Psoas muscle (tissue), 8 donors: ENCODE results near the gene TAOK3. TPM values are rescaled to one million over a fixed set of nuclear protein-coding genes. Genes with fewer than 3 reads are reported as not detected.

Experiments used
- ATAC-seq, 4 donors: fragments of 200-7000 bp; cut with Tn5 transposase; one replicate each; pipeline ENCODE4 v1.9.1; 2020; ENCODE audit warnings: moderate library complexity in 3 of 4, mild to moderate bottlenecking in 2 of 4
- DNase-seq, 2 donors: peaks; one replicate each; pipeline ENCODE4 v3.0.0-alpha.2; 2020
- H3K27ac ChIP-seq: fragments of 200-600 bp; one replicate; pipeline ENCODE4 v1.8.0; 2022
- H3K27me3 ChIP-seq, 3 donors: fragments of 200-600 bp in 1 of 3; one replicate each; pipeline versions ENCODE4 v1.6.1 to v1.8.0; 2013 to 2022; ENCODE audit warnings: low read length in 2 of 3, mild to moderate bottlenecking in 2 of 3, moderate library complexity in 1 of 3; ENCODE audit not compliant: insufficient read depth in 3 of 3
- H3K36me3 ChIP-seq, 2 donors: fragments of 200-600 bp in 1 of 2; one replicate each; pipeline versions ENCODE4 v1.6.1 to v1.8.0; 2013 to 2022; ENCODE audit warnings: low read depth in 1 of 2, mild to moderate bottlenecking in 1 of 2, moderate library complexity in 1 of 2; ENCODE audit not compliant: insufficient read depth in 1 of 2
- H3K4me1 ChIP-seq: fragments of 200-600 bp; one replicate; pipeline ENCODE4 v1.8.0; 2022
- H3K4me3 ChIP-seq: fragments of 200-600 bp; one replicate; pipeline ENCODE4 v1.8.0; 2022; ENCODE audit warnings: mild to moderate bottlenecking
- H3K9me3 ChIP-seq: fragments of 200-600 bp; one replicate; pipeline ENCODE4 v1.8.0; 2022
- WGBS, 3 donors: extraction: QIAGEN DNeasy Blood & Tissue Kit; methylation state at CpG; one replicate each; pipeline versions ENCODE4 v1.1.6 to v1.1.7; 2013; 5-methylcytosine and 5-hydroxymethylcytosine counted together
- intact Hi-C, 2 donors: fragments of 100-400 bp; cut with DNase I; formaldehyde crosslinking; loops; one replicate each; pipeline versions ENCODE4 v1.11.0 to v1.14.2; 2022
- polyA plus RNA-seq, 3 donors: library from polyadenylated mRNA; stranded (reverse); fragments of 200-250 nt; gene quantifications; one replicate each; pipeline ENCODE4 v1.2.3, GENCODE V29; 2013
- total RNA-seq, 4 donors: library from RNA; stranded (reverse); fragmentation: NEBNext Ultra II Directional in 2 of 4; extraction: Animal tissue kit (Norgen Biotek cat#: 25700) in 2 of 4; gene quantifications; one replicate each; pipeline versions ENCODE4 v1.2.1 to v1.2.4, GENCODE V29; 2021 to 2023
- TF ChIP-seq, protein P1 (sequence below): fragments of 200-600 bp; IDR thresholded peaks from one replicate; pipeline ENCODE4 v1.8.0; 2022; ENCODE audit warnings: antibody characterized with exemption
- donor health status: healthy with polysubstance abuse.
- donor health status: DM: no; HTN: no; CAD: no; lungs with moderate emphysema.
- donor health status: Bipolar disorder and iron deficiency.
- donor health status: healthy.
- donor health status: DM: yes; HTN: yes; CAD: no.
- donor health status: DM: no; HTN: no; CAD: no.
- donor health status: DM: no; HTN: no; CAD: no.
- donor health status: DM: yes; HTN: yes; CAD: no.

The TAOK3 gene
- total and polyA plus RNA-seq, 7 donors, result 6.5 to 22.2 (median 18.2) TPM

DNA sequence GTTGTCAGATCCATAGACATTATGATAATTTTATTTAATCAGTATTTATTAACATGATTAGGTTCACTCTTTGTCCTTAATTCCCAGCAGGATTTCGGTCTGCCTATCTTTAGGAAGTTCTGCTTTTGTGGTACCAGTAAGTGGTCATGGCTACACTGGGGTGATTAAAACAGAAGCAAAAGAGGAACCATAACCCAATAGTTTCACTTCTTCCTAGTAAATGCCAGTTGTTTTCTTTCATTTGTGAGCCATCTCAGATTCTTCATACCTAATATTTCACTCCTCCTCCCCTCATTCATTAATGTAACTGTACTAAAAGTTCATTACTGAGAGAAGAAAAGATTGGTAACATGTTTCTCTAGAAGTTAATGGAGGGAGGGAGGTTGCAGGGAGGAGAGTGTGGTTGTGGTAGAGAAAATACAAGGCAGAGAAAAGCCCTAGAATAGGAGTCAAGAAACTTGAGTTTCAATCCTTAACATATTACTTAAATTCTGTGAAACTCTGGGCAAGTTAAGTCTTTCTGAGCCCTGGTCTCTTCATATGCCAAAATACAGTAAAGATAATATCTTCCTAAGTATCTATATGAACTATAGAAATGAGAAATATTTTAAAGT lies 135.5 kb downstream of the TAOK3 start:
- TF ChIP-seq, protein P1, sequence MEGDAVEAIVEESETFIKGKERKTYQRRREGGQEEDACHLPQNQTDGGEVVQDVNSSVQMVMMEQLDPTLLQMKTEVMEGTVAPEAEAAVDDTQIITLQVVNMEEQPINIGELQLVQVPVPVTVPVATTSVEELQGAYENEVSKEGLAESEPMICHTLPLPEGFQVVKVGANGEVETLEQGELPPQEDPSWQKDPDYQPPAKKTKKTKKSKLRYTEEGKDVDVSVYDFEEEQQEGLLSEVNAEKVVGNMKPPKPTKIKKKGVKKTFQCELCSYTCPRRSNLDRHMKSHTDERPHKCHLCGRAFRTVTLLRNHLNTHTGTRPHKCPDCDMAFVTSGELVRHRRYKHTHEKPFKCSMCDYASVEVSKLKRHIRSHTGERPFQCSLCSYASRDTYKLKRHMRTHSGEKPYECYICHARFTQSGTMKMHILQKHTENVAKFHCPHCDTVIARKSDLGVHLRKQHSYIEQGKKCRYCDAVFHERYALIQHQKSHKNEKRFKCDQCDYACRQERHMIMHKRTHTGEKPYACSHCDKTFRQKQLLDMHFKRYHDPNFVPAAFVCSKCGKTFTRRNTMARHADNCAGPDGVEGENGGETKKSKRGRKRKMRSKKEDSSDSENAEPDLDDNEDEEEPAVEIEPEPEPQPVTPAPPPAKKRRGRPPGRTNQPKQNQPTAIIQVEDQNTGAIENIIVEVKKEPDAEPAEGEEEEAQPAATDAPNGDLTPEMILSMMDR, result no peak
- peaks cover 2 to 50% of the 10 kb centered on the region in 2 donors for H3K36me3 ChIP-seq
- no peaks in the 10 kb centered on the region for H3K27me3 ChIP-seq
- WGBS, 3 donors, result 80 to 89% (median 85%) methylated on average over 1 of the region's 1 CpG
- no peaks in the 10 kb centered on the region for H3K4me1 ChIP-seq
- intact Hi-C loops, result no loop called here
- DNase-seq (no peak), ATAC-seq (no peak)
- H3K27ac ChIP-seq, result no peak overlapping the region
- H3K9me3 ChIP-seq, result no peaks in the 10 kb centered on the region
- no peak overlapping the region for H3K4me3 ChIP-seq

DNA sequence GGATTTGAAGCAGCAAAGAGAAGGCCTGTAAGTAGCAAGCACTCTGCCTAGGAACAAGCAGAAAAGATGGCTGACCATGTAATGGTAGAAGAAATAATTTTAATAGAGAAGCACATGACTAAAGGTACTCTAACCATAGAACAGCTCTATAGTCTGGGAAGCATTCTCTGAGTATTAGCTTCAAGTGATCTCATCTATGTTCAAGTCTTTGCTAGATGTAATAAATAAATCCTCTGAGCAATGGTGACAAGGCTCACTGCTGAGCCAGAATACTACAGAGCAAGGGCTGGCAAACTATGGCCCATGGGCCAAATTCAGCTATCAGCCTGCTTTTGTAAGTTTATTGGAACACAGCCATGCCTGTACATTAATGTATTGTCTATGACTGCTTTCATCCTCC lies 152.0 kb downstream of the TAOK3 start:
- DNase-seq, result no peak
- Histone ChIP-seq H3K27me3 (no peaks in the 10 kb centered on the region), H3K27ac (no peak overlapping the region), H3K9me3 (no peaks in the 10 kb centered on the region), H3K4me1 (no peaks in the 10 kb centered on the region), H3K36me3 (peaks cover 2% of the 10 kb centered on the region in 2 donors), H3K4me3 (no peak overlapping the region)
- intact Hi-C loops, result no loop called here
- TF ChIP-seq, protein P1, result no peak
- no peak for ATAC-seq

DNA sequence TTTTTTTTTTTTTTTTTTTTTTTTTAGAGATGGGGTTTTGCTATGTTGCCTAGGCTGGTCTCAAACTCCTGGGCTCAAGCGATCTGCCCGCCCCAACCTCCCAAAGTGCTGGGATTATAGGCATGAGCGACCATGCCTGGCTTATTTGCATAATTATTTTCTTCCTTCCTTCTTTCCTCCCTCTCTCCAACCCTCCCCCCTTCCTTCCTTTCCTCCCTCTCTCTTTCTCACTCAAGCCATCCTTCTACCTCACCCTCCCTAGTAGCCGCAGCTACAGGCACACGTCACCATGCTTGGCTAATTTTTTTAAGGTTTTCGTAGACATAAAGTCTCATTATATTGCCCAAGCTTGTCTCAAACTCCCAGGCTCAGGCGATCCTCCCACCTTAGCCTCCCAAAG lies 152.9 kb downstream of the TAOK3 start:
- intact Hi-C loops, result no loop called here
- ATAC-seq, result no peak
- WGBS, 3 donors, result 90 to 92% (median 91%) methylated on average over 7 of the region's 7 CpGs

DNA sequence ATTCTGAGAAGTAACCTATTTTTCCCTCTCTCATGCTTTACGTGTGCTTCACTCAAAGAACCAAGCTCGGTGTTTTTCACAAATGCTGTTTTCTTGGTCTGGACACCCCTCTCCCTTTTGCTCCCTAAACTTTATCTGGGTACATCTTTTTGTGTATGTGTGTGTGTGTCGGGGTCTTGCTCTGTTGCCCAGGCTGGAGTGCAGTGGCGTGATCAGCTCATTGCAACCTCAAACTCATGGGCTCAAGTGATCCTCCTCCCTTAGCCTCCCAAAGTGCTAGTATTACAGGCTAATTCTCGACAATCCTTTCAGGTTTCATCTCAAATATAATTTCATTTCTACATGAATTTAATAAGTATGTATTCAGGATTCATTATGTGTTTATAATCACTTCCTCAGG lies 153.6 kb downstream of the TAOK3 start:
- DNase-seq, result no peak
- Histone ChIP-seq H3K27me3 (no peaks in the 10 kb centered on the region), H3K9me3 (no peaks in the 10 kb centered on the region), H3K4me1 (no peaks in the 10 kb centered on the region), H3K4me3 (no peak overlapping the region), H3K27ac (no peak overlapping the region), H3K36me3 (peaks cover 0 to 2% of the 10 kb centered on the region in 2 donors)
- no peak for ATAC-seq
- WGBS, 3 donors, result 94 to 96% (median 95%) methylated on average over 5 of the region's 5 CpGs
- TF ChIP-seq, protein P1, result no peak
- intact Hi-C loops, result no loop called here

More for the DNA sequence above, 152.9 kb downstream of the TAOK3 start:
- Histone ChIP-seq H3K27me3 (no peaks in the 10 kb centered on the region), H3K4me1 (no peaks in the 10 kb centered on the region), H3K27ac (no peak overlapping the region), H3K4me3 (no peak overlapping the region), H3K9me3 (no peaks in the 10 kb centered on the region), H3K36me3 (peaks cover 0 to 2% of the 10 kb centered on the region in 2 donors)
- TF ChIP-seq, protein P1, result no peak
- DNase-seq, result no peak

DNA sequence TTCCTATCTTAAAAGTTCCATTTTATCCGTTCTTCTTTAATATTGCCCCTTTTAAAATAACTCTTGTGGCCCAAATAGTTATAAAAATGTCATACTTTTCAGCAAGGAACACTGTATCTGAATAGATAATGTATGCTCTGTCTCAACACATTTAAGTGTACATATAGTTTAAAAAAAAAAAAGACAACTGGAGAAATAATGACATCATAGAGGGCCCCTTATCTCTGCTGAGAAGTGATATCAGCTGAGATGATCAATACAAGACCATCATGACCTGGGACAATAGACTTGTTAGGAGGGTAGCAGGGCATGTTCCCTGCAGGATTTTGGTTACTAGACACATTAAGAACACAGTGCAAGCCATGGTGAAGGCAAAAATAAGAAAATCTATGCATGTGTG lies 159.3 kb downstream of the TAOK3 start:
- peaks cover 2 to 36% of the 10 kb centered on the region in 2 donors for H3K36me3 ChIP-seq
- TF ChIP-seq, protein P1, result no peak
- H3K27me3 ChIP-seq, result no peaks in the 10 kb centered on the region
- H3K4me1 ChIP-seq, result no peaks in the 10 kb centered on the region
- no peak overlapping the region for H3K4me3 ChIP-seq
- no peaks in the 10 kb centered on the region for H3K9me3 ChIP-seq
- DNase-seq (no peak), ATAC-seq (no peak)
- WGBS, 3 donors, result 89 to 98% (median 95%) methylated on average over 1 of the region's 1 CpG
- H3K27ac ChIP-seq, result no peak overlapping the region
- intact Hi-C loops, result no loop called here
